Brain microvascular endothelial cell (primary cell): Measurements from ENCODE around the gene ZNF333.
"Not testable (repeated sequence)": the region's sequence is repeated elsewhere in the genome, so short reads cannot be mapped to it uniquely, and the experiment has no call there.

Experiments
- DNase-seq: peaks from one replicate; pipeline ENCODE4 v3.0.0-alpha.2; 2020
- H3K27ac ChIP-seq: fragments of 250-450 bp; sonication (Bioruptor Pico); 2 replicates; pipeline ENCODE4 v1.5.1; 2020; ENCODE audit warnings: mild to moderate bottlenecking, moderate library complexity
- H3K27me3 ChIP-seq: fragments of 250-450 bp; sonication (Bioruptor Pico); replicated peaks from 2 replicates; pipeline ENCODE4 v1.5.1; 2020; ENCODE audit warnings: mild to moderate bottlenecking
- H3K36me3 ChIP-seq: fragments of 250-450 bp; sonication (Bioruptor Pico); replicated peaks from 2 replicates; pipeline ENCODE4 v1.5.1; 2020; ENCODE audit warnings: mild to moderate bottlenecking
- H3K4me3 ChIP-seq: 2 replicates; pipeline ENCODE4 v1.5.1; 2011; ENCODE audit warnings: low read depth, mild to moderate bottlenecking, control low read depth, low read length, moderate library complexity
- in situ Hi-C: cut with HindIII; loops from 2 replicates; pipeline ENCODE4 v1.10.0; 2017; ENCODE audit warnings: low sequenced_read_pairs, low pct_ligation_motif_present
- TF ChIP-seq, protein P1 (sequence below): IDR thresholded peaks from 2 replicates; pipeline ENCODE4 v1.5.1; 2011; ENCODE audit warnings: low read depth, mild to moderate bottlenecking, moderate library complexity, low read length, control low read depth, inconsistent platforms; ENCODE audit errors: missing control alignments

ZNF333 gene

DNA sequence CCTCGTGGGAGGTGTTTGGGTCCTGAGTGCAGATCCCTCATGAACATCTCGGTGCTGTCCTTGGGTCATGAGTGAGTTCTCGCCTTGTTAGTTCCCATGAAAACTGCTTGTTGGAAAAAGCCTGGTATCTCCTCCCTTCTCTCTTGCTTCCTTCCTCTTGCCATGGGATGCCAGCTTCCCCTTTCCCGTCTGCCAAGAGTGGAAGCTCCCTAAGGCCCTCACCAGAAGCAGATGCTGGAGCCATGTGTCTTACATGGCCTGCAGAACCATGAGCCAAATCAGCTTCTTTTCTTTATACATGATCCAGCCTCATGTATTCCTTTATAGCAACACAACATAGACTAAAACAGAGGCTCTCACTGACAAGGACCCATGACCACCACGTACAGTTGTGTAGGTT lies 80.3 kb downstream of the ZNF333 start:
- H3K36me3 ChIP-seq: no peaks in the 10 kb centered on the region
- TF ChIP-seq, protein P1, sequence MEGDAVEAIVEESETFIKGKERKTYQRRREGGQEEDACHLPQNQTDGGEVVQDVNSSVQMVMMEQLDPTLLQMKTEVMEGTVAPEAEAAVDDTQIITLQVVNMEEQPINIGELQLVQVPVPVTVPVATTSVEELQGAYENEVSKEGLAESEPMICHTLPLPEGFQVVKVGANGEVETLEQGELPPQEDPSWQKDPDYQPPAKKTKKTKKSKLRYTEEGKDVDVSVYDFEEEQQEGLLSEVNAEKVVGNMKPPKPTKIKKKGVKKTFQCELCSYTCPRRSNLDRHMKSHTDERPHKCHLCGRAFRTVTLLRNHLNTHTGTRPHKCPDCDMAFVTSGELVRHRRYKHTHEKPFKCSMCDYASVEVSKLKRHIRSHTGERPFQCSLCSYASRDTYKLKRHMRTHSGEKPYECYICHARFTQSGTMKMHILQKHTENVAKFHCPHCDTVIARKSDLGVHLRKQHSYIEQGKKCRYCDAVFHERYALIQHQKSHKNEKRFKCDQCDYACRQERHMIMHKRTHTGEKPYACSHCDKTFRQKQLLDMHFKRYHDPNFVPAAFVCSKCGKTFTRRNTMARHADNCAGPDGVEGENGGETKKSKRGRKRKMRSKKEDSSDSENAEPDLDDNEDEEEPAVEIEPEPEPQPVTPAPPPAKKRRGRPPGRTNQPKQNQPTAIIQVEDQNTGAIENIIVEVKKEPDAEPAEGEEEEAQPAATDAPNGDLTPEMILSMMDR: no peak
- no peak overlapping the region for H3K4me3 ChIP-seq
- in situ Hi-C loops: no loop called here
- no peaks in the 10 kb centered on the region for H3K27me3 ChIP-seq
- H3K27ac ChIP-seq: no peak overlapping the region
- DNase-seq: no peak

DNA sequence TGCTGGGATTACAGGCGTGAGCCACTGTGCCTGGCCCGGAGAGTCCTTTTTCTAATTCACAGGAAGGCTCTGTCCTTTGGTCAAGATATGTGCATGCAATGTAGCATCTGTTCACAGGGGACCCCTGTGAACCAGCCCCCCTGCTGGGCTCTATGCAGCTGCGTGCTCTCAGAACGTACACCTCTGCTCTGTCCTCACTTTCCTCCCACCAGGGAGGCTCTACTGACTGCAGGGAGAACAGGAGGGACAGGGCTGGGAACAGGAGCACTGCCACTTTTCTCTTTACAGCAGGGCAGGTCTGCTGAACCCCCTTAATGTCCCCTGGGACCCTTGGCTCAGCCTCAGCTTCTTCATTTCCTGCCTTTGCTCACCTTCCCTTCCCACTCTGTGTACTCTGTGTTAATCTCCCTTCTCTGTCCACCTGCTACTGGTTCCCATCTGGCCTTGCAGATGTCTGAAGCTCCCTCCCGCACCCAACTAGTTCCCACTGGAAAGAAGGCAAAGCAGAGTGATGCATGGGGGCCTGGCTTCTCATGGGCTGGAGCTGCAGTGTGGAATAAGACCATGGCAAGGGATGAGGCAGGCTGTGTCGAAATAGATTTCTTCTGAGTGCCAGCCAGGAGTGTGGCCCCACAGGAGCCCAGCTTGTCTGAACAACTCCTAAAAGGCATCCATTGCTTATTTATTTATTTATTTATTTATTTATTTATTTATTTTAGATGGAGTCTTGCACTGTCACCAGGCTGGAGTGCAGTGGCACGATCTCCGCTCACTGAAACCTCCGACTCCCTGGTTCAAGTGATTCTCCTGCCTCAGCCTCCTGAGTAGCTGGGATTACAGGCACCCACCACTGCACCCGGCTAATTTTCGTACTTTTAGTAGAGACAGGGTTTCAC lies 81.3 kb downstream of the ZNF333 start:
- Histone ChIP-seq H3K36me3 (no peaks in the 10 kb centered on the region), H3K27me3 (no peaks in the 10 kb centered on the region), H3K4me3 (no peak overlapping the region), H3K27ac (no peak overlapping the region)
- in situ Hi-C loops: no loop called here
- TF ChIP-seq, protein P1: no peak
- DNase-seq: no peak

DNA sequence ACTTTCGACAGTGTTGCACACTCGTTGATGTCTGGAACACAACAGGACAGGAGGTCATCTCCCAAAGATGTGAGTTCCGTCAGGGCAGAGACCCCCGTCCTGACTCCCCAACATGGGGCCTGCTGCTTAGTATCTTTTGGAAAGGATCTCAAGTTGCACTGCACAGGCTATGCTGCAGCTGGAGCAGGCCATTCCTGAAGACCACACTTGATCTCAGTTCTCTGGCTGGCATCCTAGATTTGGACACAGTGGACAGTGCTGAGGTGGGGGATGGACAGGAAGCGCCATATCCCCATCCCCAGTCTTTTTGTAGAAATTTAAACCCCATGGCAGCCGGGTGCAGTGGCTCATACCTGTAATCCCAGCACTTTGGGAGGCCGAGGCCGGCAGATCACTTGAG lies 82.6 kb downstream of the ZNF333 start:
- Histone ChIP-seq H3K4me3 (no peak overlapping the region), H3K36me3 (no peaks in the 10 kb centered on the region), H3K27ac (no peak overlapping the region), H3K27me3 (no peaks in the 10 kb centered on the region)
- TF ChIP-seq, protein P1: no peak
- in situ Hi-C loops: no loop called here
- DNase-seq: no peak

DNA sequence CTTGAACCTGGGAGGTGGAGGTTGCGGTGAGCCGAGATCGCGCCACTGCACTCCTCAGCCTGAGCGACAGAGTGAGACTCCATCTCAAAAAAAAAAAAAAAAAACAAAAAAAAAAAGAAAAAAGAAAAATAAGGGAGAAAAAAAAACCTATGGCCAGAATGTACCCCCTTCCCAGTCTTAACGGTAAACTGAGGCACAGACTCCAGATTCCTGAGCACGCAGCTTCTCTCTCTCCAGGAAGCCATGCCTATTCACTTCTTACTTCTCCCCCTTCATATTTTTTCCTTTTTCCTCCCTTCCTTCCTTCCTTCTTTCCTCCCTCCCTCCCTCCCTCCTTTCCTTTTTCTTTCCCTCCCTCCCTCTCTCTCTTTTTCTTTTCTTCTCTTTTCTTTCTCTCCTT lies 83.1 kb downstream of the ZNF333 start:
- in situ Hi-C loops: no loop called here
- H3K27ac ChIP-seq: no peak overlapping the region
- TF ChIP-seq, protein P1: no peak
- DNase-seq: no peak
- no peaks in the 10 kb centered on the region for H3K36me3 ChIP-seq
- no peaks in the 10 kb centered on the region for H3K27me3 ChIP-seq
- H3K4me3 ChIP-seq: no peak overlapping the region

DNA sequence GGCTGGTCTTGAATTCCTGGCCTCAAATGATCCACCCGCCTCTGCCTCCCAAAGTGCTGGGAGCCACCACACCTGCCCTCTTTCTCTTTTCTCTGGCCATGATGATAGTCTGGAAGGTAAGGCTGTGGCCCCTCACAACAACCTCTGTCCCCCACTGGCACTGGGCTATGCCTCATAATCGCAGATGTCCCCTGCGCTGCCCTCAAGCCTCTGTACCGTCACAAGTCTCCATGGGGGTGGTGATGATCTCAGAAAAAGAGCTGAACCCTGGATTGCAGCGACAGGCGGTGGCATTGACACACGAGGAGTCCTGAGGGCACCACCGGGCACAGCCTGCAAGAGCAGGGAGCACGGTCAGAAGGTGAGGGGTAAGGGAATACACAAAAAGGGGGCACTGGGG lies 83.9 kb downstream of the ZNF333 start:
- in situ Hi-C loops, H3K27me3 ChIP-seq, H3K4me3 ChIP-seq, DNase-seq, H3K27ac ChIP-seq, H3K36me3 ChIP-seq: not testable (repeated sequence)

DNA sequence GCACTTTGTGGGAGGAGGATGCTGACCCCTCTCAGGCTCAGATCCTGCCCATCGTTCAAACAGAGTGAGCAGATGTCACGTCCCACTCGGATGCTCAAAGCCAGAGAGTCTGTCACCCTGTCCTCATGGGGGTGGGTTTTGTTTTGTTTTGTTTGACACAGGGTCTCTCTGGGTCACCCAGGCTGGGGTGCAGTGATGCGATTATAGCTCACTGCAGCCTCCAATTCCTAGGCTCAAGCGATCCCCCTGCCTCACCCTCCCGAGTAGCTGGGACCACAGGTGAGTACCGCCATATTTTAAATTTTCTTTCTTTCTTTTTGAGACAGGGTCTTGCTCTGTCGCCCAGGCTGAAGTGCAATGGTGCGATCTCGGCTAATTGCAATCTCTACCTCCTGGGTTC lies 84.5 kb downstream of the ZNF333 start:
- in situ Hi-C loops: no loop called here
- Histone ChIP-seq H3K36me3 (no peaks in the 10 kb centered on the region), H3K4me3 (no peak overlapping the region), H3K27ac (no peak overlapping the region), H3K27me3 (no peaks in the 10 kb centered on the region)
- TF ChIP-seq, protein P1: no peak
- DNase-seq: no peak

DNA sequence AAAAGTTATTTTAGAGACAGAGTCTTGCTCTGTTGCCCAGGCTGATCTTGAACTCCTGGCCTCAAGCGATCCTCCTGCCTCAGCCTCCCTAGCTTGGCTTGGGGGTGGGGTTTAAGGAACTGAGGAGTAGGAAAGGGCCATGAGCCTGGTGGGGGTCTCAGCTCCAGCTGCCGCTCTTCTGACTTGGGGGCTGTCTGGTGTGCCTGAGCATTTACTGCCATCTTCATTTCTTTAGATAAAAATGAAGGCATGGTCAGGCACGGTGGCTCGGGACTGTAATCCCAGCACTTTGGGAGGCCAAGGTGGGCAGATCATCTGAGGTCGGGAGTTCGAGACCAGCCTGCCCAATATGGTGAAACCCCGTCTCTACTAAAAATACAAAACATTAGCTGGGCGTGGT lies 85.5 kb downstream of the ZNF333 start:
- H3K27ac ChIP-seq, H3K36me3 ChIP-seq, DNase-seq, H3K27me3 ChIP-seq, H3K4me3 ChIP-seq, in situ Hi-C loops: not testable (repeated sequence)
